ENCODE results near the gene RAB3IP.
"Not testable (repeated sequence)": the region's sequence is repeated elsewhere in the genome, so short reads cannot be mapped to it uniquely, and the experiment has no call there.

Gene RAB3IP

DNA sequence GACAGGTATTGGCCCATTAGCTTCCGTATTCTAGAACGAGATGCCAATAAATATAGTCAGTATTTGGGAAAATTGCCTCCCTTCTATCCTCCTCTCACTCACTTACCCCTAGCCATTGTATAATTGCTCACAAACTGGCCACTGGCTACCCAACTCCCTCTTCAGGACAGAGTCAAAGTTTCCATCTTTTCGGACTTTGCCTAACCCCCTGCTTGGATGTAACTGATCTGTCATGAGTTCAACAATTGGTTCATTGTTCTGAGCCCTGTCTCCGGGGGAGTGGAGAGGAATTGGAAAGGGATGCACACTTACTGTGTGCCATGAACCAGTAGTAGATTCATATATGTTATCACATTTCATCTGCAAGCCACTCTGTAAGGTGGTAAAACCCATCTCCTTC is 98.5 kb downstream of the RAB3IP start:
- DNase-seq, result no peak

DNA sequence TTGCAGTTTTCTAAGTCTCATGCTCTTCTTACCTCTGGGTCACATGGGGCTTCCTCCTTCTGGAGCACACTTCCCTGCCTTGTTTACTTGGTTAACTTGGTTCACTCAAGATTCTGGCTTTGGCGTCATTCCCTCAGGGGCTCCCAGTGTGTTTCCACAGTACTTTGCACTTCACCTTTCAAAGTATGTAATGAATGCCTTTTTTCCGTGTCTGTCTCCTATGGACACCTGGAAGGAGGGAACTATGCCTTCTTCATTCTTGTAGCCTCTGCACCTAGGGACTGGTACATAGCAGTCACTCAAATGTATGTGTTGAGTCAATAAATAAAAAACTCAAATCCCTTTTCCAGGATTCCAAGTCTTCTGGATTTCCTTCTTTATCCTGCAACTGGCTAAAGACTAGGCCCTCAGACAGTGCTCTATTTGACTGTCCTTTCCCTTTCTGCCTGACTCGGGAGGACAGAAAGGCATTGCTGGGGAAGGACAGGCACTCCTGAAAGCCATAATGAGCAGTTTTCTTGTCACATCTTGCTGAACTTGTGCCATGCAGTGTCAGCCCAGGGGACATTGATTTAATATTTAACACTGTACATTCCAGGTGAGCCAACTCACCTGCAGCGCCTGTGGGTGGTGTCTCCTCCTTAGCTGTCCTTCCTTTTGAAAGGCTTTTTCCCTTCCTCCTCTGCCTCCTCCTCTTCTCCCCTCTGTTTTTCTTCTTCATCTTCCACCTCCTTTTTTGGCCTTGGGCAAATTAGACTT is 99.2 kb downstream of the RAB3IP start:
- DNase-seq, result no peak

DNA sequence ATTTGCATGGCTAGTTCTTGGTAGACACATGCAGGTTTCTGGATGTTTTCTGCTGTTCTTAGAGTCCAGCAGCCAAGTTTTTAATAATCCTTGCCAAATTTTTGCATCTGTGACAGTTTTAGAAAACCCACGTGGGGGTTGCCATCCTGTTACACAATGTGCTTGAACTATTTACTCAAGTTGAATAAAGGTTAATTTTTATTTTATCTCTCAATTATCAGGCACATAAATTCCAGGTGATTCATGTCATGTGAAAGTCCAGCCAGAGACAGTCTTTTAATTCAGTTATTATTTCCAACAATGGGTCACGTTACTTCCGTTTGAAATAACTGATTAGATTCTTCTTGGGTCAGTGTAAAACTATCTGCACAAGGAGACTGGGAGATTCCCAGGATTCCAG is 102.1 kb downstream of the RAB3IP start:
- DNase-seq, result no peak

DNA sequence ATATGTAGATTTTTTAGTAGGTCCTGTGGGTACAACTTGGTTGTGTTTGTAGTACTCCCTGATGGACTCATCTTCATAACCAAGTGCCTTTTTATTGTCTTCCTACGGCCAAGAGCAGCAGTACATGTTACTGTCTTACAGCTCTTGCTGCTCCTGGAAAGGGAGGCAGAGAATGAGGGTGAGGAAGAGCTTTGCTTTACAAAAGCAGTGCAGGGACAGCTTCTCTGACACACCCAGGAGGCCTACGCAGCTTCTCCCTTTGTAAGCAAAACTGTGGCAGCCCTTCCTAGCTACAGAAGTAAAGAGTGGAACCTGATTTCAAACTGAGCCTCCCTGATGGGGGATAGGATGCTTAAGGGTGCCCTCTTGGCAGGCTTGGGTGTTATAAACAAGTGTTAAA is 104.9 kb downstream of the RAB3IP start:
- no peak for DNase-seq

DNA sequence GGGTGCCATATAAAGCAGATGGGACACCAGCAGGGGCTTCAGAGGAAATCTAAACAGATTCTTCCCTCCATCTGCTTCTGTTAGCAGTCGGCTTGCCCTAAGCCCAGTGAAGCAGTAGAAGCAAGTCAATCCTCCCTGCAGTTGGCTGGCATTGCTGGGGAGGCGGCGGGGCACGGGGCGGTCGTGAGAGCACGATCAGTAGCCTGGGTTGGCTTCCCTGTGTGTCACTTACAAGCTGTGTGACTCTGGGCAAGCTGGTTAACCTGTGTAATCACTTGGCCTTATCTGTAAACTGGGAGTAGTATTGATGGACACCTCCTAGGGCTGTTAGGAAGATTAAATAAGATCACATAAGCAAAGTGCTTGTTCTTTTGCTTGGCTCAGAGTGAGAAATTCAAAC is 105.8 kb downstream of the RAB3IP start:
- DNase-seq, result no peak

DNA sequence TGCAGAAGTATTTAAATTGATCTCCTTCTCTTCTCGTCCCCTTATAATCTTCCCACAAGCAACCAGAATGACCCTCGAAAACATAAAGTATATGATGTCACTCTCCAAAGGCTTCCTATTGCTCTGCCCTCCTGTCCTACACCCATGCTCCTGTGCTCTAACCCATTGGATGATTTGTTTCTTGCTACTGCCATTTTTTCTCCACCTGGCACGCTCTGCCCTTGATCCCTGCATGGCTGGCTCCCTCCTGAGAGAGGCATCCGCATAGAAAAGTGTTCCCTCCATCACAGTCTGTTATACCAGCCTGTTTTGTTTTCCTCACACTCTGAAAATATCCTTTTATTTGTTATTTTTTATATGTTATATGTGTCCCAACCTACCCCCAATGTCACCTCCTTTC is 106.2 kb downstream of the RAB3IP start:
- no peak for DNase-seq

DNA sequence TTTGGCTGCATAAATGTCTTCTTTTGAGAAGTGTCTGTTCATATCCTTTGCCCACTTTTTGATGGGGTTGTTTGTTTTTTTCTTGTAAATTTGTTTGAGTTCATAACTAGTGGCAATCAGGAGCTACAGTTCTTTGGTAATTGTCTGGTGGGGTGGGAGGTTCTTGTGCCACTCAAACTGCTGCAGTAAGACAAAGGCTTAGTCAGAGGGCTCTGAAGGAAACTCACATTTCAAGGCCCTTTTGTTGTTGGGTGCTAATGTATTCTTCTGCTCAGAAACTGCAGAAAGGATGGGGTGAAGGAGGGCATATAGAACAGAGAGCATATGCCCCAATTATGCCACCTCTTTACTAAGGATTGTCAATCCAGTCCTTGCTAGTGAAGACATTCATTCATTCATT is 108.3 kb downstream of the RAB3IP start:
- DNase-seq, result no peak

DNA sequence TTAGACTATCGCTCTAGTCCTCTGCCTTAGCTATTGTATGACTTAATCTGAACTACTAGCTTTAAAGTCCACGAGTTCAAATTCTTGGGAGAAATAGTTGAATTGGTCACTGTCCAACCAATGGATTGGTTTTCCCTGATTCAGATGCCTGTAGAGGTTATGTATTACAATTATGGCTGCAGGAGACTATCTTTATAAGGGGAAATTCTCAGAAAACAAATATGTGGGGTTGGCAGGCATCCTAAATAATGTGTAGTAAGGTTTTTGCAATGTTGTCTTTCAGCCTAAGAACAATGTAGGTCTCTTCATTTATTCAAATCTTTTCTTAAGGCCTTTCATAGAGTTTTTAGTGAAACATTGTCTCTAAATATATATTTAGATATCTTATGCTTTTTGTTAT is 113.3 kb downstream of the RAB3IP start:
- no peak for DNase-seq

DNA sequence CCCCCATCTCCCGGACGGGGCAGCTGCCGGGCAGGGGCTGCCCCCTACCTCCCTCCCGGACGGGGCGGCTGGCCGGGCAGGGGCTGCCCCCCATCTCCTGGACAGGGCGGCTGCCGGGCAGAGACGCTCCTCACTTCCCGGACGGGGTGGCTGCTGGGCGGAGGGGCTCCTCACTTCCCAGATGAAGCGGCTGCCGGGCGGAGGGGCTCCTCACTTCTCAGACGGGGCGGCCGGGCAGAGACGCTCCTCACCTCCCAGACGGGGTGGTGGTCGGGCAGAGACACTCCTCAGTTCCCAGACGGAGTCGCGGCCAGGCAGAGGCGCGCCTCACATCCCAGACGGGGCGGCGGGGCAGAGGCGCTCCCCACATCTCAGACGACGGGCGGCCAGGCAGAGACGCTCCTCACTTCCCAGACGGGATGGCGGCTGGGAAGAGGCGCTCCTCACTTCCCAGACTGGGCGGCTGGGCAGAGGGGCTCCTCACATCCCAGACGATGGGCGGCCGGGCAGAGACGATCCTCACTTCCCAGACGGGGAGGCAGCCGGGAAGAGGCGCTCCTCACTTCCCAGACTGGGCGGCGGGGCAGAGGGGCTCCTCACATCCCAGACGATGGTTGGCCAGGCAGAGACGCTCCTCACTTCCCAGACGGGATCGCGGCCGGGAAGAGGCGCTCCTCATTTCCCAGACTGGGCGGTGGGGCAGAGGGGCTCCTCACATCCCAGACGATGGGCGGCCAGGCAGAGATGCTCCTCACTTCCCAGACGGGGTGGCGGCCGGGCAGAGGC is 114.7 kb downstream of the RAB3IP start:
- DNase-seq, result not testable (repeated sequence)

DNA sequence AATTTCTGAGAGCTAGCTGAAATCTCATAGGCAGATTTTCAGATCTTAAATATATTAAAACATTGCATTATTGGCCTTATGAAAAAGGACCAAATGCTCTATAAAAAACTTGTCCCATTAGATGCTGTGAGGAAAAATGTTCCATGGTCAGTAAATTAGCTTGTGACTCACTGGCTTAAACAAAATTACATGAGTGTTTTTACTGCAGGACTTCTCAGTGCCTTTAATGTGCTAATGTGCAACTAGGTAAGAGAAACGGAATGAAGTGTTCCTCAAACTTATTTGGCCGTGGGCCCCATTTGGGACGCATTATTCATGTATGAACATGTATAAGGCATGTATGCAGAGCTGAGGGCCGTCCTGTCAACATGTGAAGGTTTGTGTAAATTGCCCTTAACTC is 128.0 kb downstream of the RAB3IP start:
- DNase-seq, result no peak

DNA sequence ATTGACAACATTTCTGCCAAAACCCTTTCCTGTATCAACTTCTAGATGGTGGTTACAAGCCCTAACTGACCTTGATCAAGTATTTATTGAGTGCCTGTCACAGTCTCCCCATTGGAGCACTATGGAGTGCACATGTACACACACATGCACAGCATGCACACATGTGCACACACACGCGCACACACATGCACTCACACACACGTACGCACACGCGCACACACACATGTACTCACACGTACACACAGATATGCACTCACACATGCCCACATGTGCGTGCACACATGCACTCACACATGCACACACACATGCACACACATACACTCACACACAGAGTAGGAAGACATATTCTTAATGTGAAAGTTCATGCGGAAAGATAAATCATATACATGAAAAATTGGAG is 130.0 kb downstream of the RAB3IP start:
- no peak for DNase-seq

DNA sequence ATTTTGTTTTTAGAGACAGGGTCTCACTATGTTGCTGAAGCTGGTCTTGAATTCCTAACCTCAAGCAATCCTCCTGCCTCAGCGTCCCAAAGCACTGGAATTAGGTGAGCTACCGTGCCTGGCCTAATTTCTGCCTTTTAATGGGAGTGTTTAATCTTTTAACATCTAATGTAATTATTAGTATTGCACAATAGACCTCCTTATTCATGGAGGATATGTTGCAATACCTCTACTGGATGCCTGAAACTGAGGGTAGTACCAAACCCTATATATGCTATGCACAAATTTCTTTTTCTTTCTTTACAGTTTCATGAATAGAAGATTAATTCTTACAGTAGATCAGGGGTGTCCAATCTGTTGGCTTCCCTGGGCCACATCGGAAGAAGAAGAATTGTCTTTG is 134.1 kb downstream of the RAB3IP start:
- no peak for DNase-seq
